CD4-positive, alpha-beta T cell treated with Interferon alpha-2 for 1 hour (primary cell): ENCODE results near the gene EML1.
"Not testable (repeated sequence)": the region's sequence is repeated elsewhere in the genome, so short reads cannot be mapped to it uniquely, and the experiment has no call there.

Experiments used
- DNase-seq, 2 donors: peaks; one replicate each; pipeline ENCODE4 v3.0.0-alpha.2; 2020 to 2022

Gene EML1

GRCh38 chr14:99755629-99756603, 37.3 kb upstream of the EML1 start:
- DNase-seq: no peak

GRCh38 chr14:99756796-99757195, 36.4 kb upstream of the EML1 start:
- no peak for DNase-seq

GRCh38 chr14:99757331-99758070, 35.7 kb upstream of the EML1 start:
- no peak for DNase-seq

- no peak for DNase-seq
Observed at GRCh38 chr14:99758121-99758821, 34.9 kb upstream of the EML1 start.

- DNase-seq: no peak
Observed at GRCh38 chr14:99758872-99759545, 34.2 kb upstream of the EML1 start.

GRCh38 chr14:99759546-99759925, 33.7 kb upstream of the EML1 start:
- DNase-seq: no peak

GRCh38 chr14:99760817-99761216, 32.4 kb upstream of the EML1 start:
- no peak for DNase-seq

GRCh38 chr14:99762911-99763310, 30.3 kb upstream of the EML1 start:
- DNase-seq: not testable (repeated sequence)

- no peak for DNase-seq
Observed at GRCh38 chr14:99763527-99764221, 29.5 kb upstream of the EML1 start.

- no peak for DNase-seq
Observed at GRCh38 chr14:99764222-99764706, 28.9 kb upstream of the EML1 start.

- DNase-seq: no peak
Observed at GRCh38 chr14:99768381-99768780, 24.8 kb upstream of the EML1 start.

- DNase-seq: no peak
Observed at GRCh38 chr14:99769123-99769522, 24.1 kb upstream of the EML1 start.

- DNase-seq: no peak
Observed at GRCh38 chr14:99769799-99770198, 23.4 kb upstream of the EML1 start.

GRCh38 chr14:99772371-99773283, 20.6 kb upstream of the EML1 start:
- DNase-seq: no peak

GRCh38 chr14:99773521-99774497, 19.4 kb upstream of the EML1 start:
- DNase-seq: no peak

- no peak for DNase-seq
Observed at GRCh38 chr14:99774556-99775307, 18.5 kb upstream of the EML1 start.

- DNase-seq: no peak
Observed at GRCh38 chr14:99775351-99775750, 17.9 kb upstream of the EML1 start.

GRCh38 chr14:99777951-99778350, 15.3 kb upstream of the EML1 start:
- DNase-seq: no peak

- DNase-seq: no peak
Observed at GRCh38 chr14:99779751-99780150, 13.5 kb upstream of the EML1 start.
